GM18507 (cell line): ENCODE results near the gene HYOU1.
"Not testable (repeated sequence)": the region's sequence is repeated elsewhere in the genome, so short reads cannot be mapped to it uniquely, and the experiment has no call there.

ENCODE experiments used
- DNase-seq: peaks from one replicate; pipeline ENCODE4 v3.0.0; 2011; ENCODE audit warnings: low read depth; ENCODE audit not compliant: insufficient read length; ENCODE audit errors: extremely low spot score
- FAIRE-seq: peaks from 2 replicates; lab custom pipeline; 2011; peaks lifted over from hg19 to GRCh38; lab: Jason Lieb, UNC

Gene HYOU1, protein sequence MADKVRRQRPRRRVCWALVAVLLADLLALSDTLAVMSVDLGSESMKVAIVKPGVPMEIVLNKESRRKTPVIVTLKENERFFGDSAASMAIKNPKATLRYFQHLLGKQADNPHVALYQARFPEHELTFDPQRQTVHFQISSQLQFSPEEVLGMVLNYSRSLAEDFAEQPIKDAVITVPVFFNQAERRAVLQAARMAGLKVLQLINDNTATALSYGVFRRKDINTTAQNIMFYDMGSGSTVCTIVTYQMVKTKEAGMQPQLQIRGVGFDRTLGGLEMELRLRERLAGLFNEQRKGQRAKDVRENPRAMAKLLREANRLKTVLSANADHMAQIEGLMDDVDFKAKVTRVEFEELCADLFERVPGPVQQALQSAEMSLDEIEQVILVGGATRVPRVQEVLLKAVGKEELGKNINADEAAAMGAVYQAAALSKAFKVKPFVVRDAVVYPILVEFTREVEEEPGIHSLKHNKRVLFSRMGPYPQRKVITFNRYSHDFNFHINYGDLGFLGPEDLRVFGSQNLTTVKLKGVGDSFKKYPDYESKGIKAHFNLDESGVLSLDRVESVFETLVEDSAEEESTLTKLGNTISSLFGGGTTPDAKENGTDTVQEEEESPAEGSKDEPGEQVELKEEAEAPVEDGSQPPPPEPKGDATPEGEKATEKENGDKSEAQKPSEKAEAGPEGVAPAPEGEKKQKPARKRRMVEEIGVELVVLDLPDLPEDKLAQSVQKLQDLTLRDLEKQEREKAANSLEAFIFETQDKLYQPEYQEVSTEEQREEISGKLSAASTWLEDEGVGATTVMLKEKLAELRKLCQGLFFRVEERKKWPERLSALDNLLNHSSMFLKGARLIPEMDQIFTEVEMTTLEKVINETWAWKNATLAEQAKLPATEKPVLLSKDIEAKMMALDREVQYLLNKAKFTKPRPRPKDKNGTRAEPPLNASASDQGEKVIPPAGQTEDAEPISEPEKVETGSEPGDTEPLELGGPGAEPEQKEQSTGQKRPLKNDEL

DNA sequence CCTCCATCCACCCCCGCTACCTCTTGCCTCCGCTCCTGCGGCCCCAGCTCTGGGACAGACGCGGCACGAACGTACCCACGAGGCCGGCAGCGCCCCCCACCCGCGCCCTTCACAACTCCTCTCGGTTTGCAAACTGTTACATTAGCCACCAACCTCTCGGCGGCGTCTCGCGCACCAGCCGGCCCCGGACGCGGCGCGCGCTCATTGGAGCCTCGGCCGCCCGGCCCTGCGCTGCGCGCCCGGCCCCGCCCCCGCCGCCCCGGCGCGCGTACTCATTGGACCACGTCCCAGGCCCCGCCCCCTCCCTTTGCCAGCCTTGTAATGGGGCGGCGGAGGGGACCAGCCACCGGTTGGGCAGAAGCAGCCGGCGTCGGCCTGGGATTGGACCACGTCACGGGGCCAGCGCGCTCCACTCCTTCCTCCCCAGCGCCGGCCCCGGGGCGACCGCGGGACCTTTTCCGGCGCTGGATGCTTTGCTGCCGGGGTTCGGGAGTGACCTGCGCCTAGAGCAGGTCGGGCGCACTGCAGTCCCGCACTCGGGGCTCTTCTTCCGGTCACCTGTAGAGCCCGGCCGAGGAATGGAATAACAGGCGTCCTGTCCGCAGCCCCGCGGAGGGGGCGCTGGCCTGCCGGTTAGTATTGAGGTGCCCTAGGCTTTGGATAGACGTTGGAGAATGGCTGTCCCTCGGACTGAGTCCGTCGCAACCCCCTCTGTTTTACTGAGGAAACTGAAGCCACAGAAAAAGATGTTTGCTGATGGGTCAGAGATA is at the start of gene HYOU1:
Gene HYOU1, minus strand, starts transcription at position 206 of the 770 bp plus-strand sequence. CDS start 1,045 bp downstream, outside the sequence.
- FAIRE-seq (peak; percentile 86), DNase-seq (peak; percentile 97)

DNA sequence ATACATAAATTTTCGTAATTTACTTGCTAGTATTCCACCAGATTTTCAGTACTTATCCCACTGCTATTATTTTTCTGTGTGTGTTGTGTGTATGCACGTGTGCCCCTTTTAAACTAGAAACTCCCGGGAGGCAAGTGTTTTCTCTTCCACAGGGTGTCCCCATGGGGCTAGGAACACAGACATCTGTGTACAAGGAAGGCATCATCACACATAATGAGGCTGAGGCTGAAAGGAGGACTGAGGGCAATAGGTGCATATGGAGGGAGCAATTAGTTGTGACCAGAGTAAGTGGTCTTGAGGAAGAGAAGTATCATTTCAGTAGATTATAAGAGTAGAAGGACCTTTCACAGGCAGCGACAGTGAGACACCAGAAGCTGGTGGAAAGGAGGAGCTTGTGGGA is 46.8 kb upstream of the HYOU1 start:
- DNase-seq (no peak), FAIRE-seq (no peak)

DNA sequence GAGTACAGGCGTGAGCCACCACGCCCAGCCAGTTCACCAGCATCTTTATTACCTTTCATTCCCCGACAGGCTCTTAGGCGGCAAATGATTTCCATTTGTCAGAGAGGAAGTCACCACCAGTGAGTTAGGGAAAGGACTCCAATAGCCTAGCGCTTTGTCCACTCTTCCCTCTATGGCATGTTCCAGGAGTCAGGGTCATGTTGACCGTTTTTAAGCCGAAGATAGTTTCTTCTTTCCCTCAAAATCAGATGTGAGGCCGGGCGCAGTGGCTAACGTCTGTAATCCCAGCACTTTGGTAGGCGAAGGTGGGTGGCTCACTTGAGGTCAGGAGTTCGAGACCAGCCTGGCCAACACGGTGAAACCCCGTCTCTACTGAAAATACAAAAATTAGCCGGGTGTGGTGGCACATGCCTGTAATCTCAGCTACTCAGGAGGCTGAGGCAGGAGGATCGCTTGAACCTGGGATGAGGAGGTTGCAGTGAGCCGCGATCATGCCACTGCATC is 46.2 kb upstream of the HYOU1 start:
- not testable (repeated sequence) for DNase-seq, FAIRE-seq

DNA sequence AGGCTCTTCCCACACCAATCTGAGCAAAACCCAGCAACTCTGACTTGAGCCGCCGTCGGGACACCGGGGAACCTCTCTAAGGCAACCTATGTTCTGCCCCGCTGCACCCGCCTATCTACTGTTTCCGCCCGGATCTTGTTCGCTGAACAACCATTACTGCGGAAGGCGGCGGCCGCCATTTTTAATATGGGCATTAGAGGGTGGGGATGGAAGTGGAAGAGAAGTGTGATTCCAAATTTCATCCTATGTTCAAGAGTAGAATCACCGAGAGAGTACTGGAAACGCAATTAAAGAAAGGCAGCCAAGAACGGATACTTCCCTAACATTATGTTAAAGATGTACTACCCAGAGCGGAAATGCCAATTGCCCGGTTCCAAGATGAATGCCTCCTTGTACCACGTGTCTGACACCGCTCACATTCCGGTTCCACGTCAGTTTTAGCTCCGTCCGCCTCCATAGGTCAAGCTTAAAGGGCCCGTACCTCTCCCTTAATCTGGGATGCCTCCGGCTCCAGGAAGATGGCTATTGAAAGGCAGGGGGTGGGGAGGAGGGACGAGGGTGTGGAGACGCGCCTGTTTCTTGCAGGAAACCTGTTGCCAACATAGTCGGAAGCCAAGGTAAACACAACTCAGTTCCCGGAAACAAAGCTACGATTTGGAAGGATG is 44.9 kb upstream of the HYOU1 start, which contains the start of gene DPAGT1:
Gene DPAGT1, minus strand, starts transcription at position 95 of the 665 bp plus-strand sequence. CDS start 198 bp downstream, outside the sequence.
- FAIRE-seq, result peak; percentile 93
- DNase-seq, result no peak

DNA sequence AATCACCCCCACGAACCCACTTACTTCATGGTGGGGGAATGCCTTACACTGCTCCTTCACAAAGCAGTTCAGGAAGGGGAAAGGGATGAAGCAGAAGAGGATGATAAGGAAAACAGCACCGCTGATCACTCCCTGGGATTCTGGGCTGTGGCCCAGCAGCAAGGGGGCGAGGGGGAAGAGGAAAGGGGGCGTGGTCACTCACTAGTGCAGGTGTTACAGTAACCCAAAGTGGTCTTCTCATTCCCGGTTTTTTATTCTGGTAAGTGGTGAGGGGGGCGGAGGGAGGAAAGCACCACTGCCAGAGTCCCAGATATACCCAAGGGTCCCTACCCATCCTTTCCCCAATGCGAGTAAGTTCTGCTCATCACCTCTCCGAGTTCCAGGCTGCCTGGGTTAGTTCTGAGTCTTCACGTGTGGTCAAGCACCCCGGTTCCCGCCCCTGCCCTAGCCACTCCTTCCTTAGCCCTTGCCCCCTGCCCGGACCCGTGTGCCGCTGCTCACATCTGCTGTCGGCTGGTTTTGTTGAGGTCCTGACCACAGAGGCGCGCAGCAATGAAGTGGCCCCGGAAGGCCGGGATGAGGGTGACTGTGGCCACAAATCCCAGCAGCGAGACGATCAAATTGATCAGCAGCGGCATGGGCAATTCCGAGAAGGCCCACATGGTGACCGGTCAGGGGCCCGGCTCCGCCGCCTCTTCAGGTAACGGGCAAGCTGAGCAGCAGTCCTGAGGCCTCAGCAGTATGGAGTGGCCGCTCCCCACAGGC is 44.2 kb upstream of the HYOU1 start:
- DNase-seq, result no peak
- FAIRE-seq, result no peak

DNA sequence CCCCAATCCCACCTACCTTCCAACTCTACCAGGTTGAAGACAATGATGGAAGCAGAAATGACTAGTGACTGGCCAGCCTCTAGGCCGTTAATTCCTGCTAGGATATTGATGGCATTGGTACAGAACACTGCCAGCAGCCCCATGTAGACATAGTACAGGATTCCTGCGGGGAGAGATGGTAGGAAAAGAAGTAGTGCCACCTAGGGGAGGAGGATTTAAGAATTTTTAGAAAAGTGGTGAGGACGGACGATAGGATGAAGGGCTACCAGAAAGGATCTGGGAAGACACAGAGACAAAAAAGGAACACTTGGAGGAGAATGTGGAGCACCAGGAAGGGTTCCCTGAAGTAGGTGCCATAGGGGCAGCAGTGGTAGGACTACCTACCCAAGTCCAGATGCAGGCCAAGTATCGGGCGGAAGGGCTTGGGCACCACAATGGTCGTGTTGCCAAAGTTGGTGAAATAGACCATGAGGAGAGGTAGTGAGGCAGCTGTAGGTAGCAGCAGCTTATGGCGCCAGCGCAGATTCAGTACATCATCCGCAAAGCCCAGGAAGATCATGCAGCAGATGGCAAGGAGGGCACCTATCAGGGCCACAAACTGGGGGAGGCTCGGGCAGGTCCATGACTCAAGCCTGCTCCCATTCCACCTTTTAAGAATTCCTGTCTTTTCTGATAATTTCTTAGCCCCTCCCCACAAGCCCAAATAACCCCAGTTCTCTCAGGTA is 43.4 kb upstream of the HYOU1 start:
- FAIRE-seq (peak; percentile 53), DNase-seq (no peak)

DNA sequence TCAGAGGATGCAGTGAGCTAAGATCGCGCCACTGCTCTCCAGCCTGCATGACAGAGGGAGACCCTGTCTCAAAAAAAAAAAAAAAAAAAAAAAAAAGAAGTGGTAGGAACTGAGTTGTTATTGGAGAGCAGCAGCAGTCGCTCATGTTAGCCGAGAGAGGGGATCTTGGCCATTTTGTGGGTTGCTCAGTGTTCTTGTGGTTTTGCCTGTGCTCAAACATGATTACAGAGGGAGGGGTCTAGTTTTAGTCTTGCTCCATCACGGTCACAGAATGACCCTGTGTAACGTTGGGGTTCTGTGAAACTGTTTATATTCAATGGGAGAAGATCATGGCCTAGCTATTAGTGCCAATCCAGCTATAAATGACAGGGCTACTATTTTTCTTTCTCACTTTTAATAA is 42.7 kb upstream of the HYOU1 start:
- FAIRE-seq (no peak), DNase-seq (no peak)

DNA sequence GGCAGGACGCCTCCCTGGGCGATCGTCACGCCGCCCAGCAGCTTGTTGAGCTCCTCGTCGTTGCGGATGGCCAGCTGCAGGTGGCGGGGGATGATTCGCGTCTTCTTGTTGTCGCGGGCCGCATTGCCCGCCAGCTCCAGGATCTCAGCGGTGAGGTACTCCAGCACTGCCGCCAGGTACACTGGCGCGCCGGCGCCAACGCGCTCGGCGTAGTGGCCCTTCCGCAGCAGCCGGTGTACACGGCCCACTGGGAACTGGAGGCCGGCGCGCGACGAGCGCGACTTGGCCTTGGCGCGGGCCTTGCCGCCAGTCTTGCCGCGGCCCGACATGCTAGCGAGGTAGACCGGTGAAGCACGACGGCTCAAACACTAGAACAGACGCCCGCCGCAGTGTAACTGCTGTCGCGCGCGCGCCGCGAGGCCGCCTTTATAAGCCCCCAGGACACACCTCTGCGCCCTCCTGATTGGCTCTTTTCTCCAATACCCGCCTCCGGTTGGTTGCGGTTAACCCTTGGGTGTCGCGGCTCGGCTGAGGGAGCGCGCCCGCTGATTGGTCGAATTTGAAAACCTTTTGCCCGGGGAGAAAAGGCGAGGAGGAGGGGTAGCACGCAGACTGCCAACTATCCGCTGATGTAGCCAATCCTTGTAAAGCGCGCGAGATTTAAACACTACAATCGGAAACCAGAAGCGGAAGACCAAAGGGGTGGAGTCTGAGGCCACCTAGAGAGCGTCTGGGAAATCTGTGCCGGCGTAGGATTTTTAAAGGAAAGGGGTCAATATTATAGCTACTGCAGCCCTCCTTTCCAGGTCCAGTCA is 38.3 kb upstream of the HYOU1 start:
- DNase-seq (peak; percentile 96), FAIRE-seq (peak; percentile 99)

DNA sequence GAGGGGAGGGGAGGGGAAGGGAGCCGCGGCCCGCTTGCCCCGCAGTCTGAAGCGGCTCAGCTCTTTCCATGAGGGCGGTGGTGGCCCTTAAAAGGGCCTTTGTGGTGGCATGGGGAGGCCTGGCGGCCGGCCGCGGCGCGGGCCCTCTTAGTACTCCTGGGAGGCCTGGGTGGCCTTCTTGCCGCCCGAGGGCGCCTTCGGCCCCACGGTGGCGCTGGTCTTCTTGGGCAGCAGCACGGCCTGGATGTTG is 37.7 kb upstream of the HYOU1 start:
- FAIRE-seq, result no peak
- no peak for DNase-seq

DNA sequence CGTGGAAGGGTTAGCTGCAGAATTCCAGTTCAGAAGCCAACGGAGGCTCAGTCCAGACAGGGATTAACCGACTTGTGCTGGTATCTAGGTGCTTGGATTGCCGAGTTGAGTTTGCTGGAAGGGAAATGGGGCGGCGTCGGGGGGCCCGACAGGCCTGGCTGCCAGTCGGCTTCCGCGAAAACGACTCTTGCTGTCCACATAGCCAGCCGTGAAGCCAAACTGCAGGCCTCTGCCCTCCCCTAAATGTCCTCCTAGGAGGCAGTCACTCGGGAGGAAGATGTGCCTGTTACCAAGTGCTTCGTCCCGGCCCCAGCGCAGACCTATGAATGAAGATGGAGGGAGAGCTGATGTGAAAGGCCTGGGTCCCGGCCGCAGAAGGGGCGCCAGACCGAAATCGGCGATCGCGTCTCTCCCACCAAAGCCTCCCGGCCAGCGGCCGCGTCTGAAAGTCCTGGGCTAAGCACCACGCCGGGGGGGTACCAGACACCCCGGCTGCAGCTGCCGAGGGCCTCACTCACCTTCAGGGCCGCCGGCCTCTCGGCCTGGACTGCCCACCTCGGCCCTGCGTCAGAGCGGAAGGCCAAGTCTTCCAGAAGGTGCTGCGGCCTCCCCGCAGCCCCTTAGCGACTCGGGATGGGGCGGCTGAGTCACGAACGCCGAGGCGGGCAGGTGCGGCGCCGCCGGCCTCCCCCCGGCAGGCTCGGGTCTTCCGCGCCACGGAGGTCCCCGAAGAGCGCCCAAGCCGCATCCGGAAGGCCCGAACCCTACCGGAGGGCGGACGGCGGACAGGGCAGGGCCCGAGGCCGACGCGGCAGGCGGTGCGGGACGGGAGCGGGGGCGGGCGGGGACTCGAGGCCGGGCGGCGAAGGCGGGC is 37.2 kb upstream of the HYOU1 start:
- DNase-seq (no peak), FAIRE-seq (no peak)

DNA sequence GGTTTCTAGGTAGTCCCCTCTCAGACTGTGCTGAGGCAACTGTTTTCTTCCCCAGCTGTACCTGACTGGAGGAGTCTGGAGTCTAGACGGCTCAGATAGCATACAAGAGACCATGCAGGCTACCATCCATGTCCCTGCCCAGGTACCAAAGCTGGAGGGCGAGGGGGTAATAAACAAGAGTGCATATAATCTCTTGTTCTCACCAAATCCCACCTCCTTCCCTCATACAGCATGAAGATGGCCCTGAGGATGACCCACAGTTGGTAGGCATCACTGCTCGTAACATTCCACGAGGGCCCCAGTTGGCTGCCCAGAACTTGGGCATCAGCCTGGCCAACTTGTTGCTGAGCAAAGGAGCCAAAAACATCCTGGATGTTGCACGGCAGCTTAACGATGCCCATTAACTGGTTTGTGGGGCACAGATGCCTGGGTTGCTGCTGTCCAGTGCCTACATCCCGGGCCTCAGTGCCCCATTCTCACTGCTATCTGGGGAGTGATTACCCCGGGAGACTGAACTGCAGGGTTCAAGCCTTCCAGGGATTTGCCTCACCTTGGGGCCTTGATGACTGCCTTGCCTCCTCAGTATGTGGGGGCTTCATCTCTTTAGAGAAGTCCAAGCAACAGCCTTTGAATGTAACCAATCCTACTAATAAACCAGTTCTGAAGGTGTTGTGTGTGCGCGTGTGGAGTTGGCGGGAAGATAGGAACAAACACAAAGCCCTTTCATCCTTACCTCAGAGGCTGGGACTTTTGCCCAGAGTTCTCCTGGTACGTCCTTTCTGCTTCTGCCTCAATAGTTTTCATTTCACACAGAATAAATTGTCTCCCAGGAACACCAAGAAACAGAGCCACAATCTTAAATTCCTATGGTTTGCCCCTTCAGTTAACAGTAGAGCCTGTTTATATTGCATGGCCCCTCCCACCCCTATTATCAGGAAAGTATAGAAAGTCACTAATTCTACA is 36.2 kb upstream of the HYOU1 start:
- no peak for DNase-seq

DNA sequence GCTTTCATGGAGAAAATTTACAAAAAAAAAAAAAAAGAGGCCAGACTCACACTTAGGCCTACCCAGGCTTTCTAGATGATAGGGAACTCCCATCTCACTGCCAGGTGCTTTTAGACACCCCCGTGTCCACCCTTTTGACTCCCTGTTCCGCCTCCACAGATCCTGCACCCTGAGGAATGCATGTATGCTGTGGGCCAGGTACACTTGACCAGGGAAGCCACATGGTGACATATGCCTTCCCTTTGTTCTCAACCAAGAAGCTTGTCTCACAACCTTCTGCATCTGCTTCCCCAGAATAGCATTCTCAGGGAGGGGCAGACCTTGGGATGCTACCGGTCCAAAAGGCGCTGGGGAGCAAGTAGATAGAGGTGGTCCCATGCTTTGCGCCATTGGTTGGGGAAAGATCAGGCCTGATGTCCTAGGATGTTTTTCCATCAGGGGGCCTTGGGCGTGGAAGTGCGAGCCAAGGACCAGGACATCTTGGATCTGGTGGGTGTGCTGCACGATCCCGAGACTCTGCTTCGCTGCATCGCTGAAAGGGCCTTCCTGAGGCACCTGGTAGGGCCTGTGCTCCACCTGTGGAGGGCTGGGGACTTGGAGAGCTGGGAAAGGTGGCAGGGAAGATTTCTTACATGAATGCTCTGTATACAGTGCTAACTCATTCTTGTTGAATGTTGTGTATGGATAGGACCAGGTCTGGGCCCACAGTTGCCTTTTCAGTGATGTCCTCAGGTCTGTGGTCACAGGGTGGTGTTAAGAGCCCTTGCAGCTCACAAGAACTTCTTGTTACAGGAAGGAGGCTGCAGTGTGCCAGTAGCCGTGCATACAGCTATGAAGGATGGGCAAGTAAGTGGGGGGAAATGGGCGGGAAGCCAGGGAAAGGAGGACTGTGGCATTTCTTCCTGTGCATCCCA is 35.2 kb upstream of the HYOU1 start:
- FAIRE-seq (no peak), DNase-seq (no peak)

More for the DNA sequence above, 36.2 kb upstream of the HYOU1 start:
- FAIRE-seq, result no peak

DNA sequence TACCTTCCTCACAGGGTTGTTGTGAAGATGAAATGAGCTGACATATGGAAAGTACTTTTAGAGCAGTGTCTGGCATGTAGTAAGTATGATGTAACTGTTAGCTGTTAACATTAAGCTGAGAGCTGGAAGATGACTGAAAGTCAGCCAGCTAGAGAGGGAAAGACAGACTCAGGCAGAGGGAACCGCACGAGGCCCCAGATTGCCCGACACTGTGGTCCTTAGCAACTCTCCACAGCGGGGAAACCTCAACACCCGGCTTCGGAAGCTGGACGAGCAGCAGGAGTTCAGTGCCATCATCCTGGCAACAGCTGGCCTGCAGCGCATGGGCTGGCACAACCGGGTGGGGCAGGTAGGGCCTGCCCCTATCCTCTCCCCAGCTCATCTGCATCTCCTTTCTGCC is 34.2 kb upstream of the HYOU1 start:
- no peak for DNase-seq

DNA sequence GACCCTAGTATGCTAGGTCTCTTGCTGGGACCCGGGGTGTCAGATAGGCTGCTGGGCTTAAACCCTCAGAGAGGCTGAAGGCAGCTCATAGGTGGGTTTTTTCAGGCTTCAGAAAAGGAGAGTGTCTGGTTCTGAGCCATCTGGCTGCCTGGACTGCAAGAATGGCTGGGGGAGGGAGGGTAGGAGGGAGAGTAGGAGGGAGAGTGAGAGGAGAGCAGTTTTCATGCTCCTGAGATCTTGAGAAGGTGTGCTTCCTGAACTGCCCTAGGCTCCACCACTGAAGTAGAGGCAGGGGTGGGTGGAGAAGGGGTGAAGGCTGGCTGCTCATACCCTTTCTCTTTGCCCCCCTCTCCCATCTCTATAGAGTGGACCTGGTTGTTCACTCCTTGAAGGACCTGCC is 32.3 kb upstream of the HYOU1 start:
- DNase-seq (no peak), FAIRE-seq (no peak)

More for the DNA sequence above, 34.2 kb upstream of the HYOU1 start:
- no peak for FAIRE-seq
